IPS DF 19.7 (cell line): ENCODE measurements around the gene EXOC6.
"Not testable (repeated sequence)": the region's sequence is repeated elsewhere in the genome, so short reads cannot be mapped to it uniquely, and the experiment has no call there.

Experiments
- DNase-seq: peaks from one replicate; pipeline ENCODE4 v3.0.0-alpha.2; 2013; ENCODE audit warnings: low read depth, low spot score

The EXOC6 gene

GRCh38 chr10:93077860-93078337, 229.6 kb downstream of the EXOC6 start:
- no peak for DNase-seq

GRCh38 chr10:93079663-93080349, 231.5 kb downstream of the EXOC6 start:
- DNase-seq: no peak

- no peak for DNase-seq
Observed at GRCh38 chr10:93080350-93081046, 232.2 kb downstream of the EXOC6 start.

- no peak for DNase-seq
Observed at GRCh38 chr10:93081318-93081717, 233.0 kb downstream of the EXOC6 start.

GRCh38 chr10:93081834-93082233, 233.5 kb downstream of the EXOC6 start:
- no peak for DNase-seq

- DNase-seq: no peak
Observed at GRCh38 chr10:93083743-93084539, 235.6 kb downstream of the EXOC6 start.

GRCh38 chr10:93085272-93085859, 237.0 kb downstream of the EXOC6 start:
- no peak for DNase-seq

- DNase-seq: no peak
Observed at GRCh38 chr10:93086289-93086688, 238.0 kb downstream of the EXOC6 start.

- DNase-seq: no peak
Observed at GRCh38 chr10:93087846-93088245, 239.5 kb downstream of the EXOC6 start.

GRCh38 chr10:93088466-93088865, 240.1 kb downstream of the EXOC6 start:
- DNase-seq: no peak

GRCh38 chr10:93090619-93091018, 242.3 kb downstream of the EXOC6 start:
- no peak for DNase-seq

GRCh38 chr10:93091960-93092359, 243.6 kb downstream of the EXOC6 start:
- DNase-seq: no peak

- no peak for DNase-seq
Observed at GRCh38 chr10:93095225-93095624, 246.9 kb downstream of the EXOC6 start.

- DNase-seq: no peak
Observed at GRCh38 chr10:93096901-93097300, 248.6 kb downstream of the EXOC6 start.

GRCh38 chr10:93097386-93097785, 249.1 kb downstream of the EXOC6 start:
- DNase-seq: no peak

- no peak for DNase-seq
Observed at GRCh38 chr10:93098816-93099215, 250.5 kb downstream of the EXOC6 start.

- no peak for DNase-seq
Observed at GRCh38 chr10:93099670-93100069, 251.3 kb downstream of the EXOC6 start.

- DNase-seq: not testable (repeated sequence)
Observed at GRCh38 chr10:93101148-93101547, 252.8 kb downstream of the EXOC6 start.

- DNase-seq: no peak
Observed at GRCh38 chr10:93103953-93104352, 255.6 kb downstream of the EXOC6 start.

- no peak for DNase-seq
Observed at GRCh38 chr10:93106631-93107072, 258.3 kb downstream of the EXOC6 start.
